Breast epithelium (tissue), 4 donors: Measurements from ENCODE around the gene CHD5. TPM values are rescaled to one million over a fixed set of nuclear protein-coding genes. Genes with fewer than 3 reads are reported as not detected.
A peak's percentile ranks its signal among the peaks of the same experiment; 100 is the strongest.

ENCODE experiments used
- DNase-seq, 2 donors: peaks; one replicate each; pipeline ENCODE4 v3.0.0-alpha.2; 2019; ENCODE audit warnings: low spot score in 2 of 2
- H3K27ac ChIP-seq, 2 donors: fragments of 200-600 bp; sonication (generic) in 1 of 2; one replicate each; pipeline ENCODE4 v1.5.1; 2016 to 2019; ENCODE audit warnings: mild to moderate bottlenecking in 1 of 2
- H3K27me3 ChIP-seq, 2 donors: fragments of 200-600 bp; sonication (generic) in 1 of 2; one replicate each; pipeline versions ENCODE4 v1.5.1 to v1.6.0; 2017 to 2019; ENCODE audit warnings: control low read depth in 1 of 2, mild to moderate bottlenecking in 1 of 2
- H3K36me3 ChIP-seq: fragments of 200-600 bp; one replicate; pipeline ENCODE4 v1.5.1; 2019
- H3K4me1 ChIP-seq, 2 donors: fragments of 200-600 bp; sonication (generic); one replicate each; pipeline ENCODE4 v1.5.1; 2016 to 2019; ENCODE audit warnings: control low read depth in 1 of 2
- H3K4me3 ChIP-seq, 3 donors: fragments of 200-600 bp; sonication (generic); 1 replicate in 2 of 3; 2 replicates in 1 of 3; pipeline ENCODE4 v1.5.1; 2016 to 2019; ENCODE audit warnings: mild to moderate bottlenecking in 3 of 3, moderate library complexity in 2 of 3
- H3K9me3 ChIP-seq, 2 donors: fragments of 200-600 bp; sonication (generic) in 1 of 2; one replicate each; pipeline ENCODE4 v1.5.1; 2016 to 2019; ENCODE audit warnings: control low read depth in 1 of 2
- CTCF ChIP-seq, 3 donors: fragments of 450-650 bp; IDR thresholded peaks; one replicate each; pipeline ENCODE4 v1.5.1; 2016 to 2017; ENCODE audit warnings: antibody characterized with exemption in 3 of 3, mild to moderate bottlenecking in 3 of 3, moderate library complexity in 3 of 3
- POLR2A ChIP-seq: fragments of 450-650 bp; IDR thresholded peaks from one replicate; pipeline ENCODE4 v1.6.1; 2016; ENCODE audit warnings: antibody characterized with exemption, mild to moderate bottlenecking, moderate library complexity
- POLR2AphosphoS5 ChIP-seq, 3 donors: sonication (generic); formaldehyde crosslinking; IDR thresholded peaks; one replicate each; pipeline ENCODE4 v1.6.1; 2017; ENCODE audit warnings: antibody characterized with exemption in 3 of 3
- intact Hi-C: fragments of 100-400 bp; cut with DNase I; formaldehyde crosslinking; loops from one replicate; pipeline ENCODE4 v1.15.1; 2023; ENCODE audit warnings: low total_unique reads
- total RNA-seq, 3 donors: library from RNA; depleted of rRNA; stranded (reverse); fragments of >200 nt; gene quantifications; one replicate each; pipeline ENCODE4 v1.1.0, GENCODE V29; 2016

Gene CHD5
- total RNA-seq, 3 donors from 2014 or later: under 0.01 to 0.33 (median 0.15) TPM

- Histone ChIP-seq H3K36me3 (no peaks in the 10 kb centered on the region), H3K9me3 (no peaks in the 10 kb centered on the region), H3K27me3 (peaks cover 0 to 25% of the 10 kb centered on the region in 2 donors), H3K4me1 (no peaks in the 10 kb centered on the region), H3K4me3 (no peak overlapping the region), H3K27ac (no peak overlapping the region)
- intact Hi-C loops: no loop called here
- TF ChIP-seq CTCF (IDR thresholded peaks at IDR 0.05) (no peak), POLR2A (no peak), POLR2AphosphoS5 (IDR thresholded peaks at IDR 0.05) (no peak)
- no peak for DNase-seq
Measured at GRCh38 chr1:6100861-6101783, 79.0 kb downstream of the CHD5 start.

GRCh38 chr1:6099787-6100765 lies 80.0 kb downstream of the CHD5 start:
- Histone ChIP-seq H3K9me3 (no peaks in the 10 kb centered on the region), H3K27me3 (peaks cover 0 to 23% of the 10 kb centered on the region in 2 donors), H3K27ac (no peak overlapping the region), H3K4me3 (no peak overlapping the region), H3K4me1 (no peaks in the 10 kb centered on the region), H3K36me3 (no peaks in the 10 kb centered on the region)
- no peak for TF ChIP-seq CTCF (IDR thresholded peaks at IDR 0.05)
- no peak for TF ChIP-seq POLR2AphosphoS5 (IDR thresholded peaks at IDR 0.05)
- no peak for TF ChIP-seq POLR2A
- intact Hi-C loops: no loop called here
- DNase-seq: no peak

- Histone ChIP-seq H3K4me3 (no peak overlapping the region), H3K27ac (no peak overlapping the region), H3K4me1 (no peaks in the 10 kb centered on the region), H3K27me3 (peaks cover 0 to 19% of the 10 kb centered on the region in 2 donors), H3K36me3 (no peaks in the 10 kb centered on the region), H3K9me3 (no peaks in the 10 kb centered on the region)
- DNase-seq: no peak
- intact Hi-C loops: no loop called here
- TF ChIP-seq CTCF (IDR thresholded peaks at IDR 0.05): no peak
- no peak for TF ChIP-seq POLR2AphosphoS5 (IDR thresholded peaks at IDR 0.05)
- no peak for TF ChIP-seq POLR2A
Measured at GRCh38 chr1:6099297-6099696, 80.8 kb downstream of the CHD5 start.

GRCh38 chr1:6098303-6099215 lies 81.6 kb downstream of the CHD5 start:
- peak overlapping the region in 1 of 2 donors; percentile 58 for H3K27ac ChIP-seq
- H3K4me1 ChIP-seq: no peaks in the 10 kb centered on the region
- intact Hi-C loops: no loop called here
- peaks cover 0 to 13% of the 10 kb centered on the region in 2 donors for H3K27me3 ChIP-seq
- H3K4me3 ChIP-seq: no peak overlapping the region
- no peak for DNase-seq
- no peaks in the 10 kb centered on the region for H3K36me3 ChIP-seq
- H3K9me3 ChIP-seq: no peaks in the 10 kb centered on the region
- TF ChIP-seq CTCF (IDR thresholded peaks at IDR 0.05): no peak
